ENCODE data around the gene PI4KA. TPM values are rescaled to one million over a fixed set of nuclear protein-coding genes. Genes with fewer than 3 reads are reported as not detected.

Gene PI4KA
- total and polyA plus RNA-seq, 10 donors: 29.8 to 143 (median 108) TPM

DNA sequence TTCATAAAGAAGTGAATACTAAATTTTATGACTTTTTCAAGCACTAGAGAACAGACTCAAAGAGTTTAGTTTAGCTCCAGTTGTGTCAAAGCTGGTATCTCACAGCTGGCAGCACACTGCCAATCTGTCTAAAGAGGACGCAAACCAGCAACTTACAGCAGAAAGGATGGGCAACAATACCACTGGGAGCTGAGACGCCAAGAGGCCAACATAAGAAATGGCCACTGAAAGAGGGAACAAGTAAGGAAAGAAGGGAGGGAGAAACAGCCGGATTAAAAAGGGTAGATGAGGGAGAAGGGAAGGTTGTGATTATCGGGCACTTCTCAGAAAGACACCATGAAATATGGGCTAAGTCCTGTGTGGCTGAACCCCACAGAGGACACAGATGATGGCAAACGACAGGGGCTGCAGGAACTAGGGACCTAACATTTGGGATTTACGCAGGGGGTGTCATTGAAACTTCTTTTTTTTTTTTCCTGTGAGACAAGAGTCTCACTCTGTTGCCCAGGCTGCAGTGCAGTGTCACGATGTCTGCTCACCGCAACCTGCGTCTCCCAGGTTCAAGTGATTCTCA is 43.0 kb downstream of the PI4KA start:
- Histone ChIP-seq H3K36me3 (peaks cover 3 to 100% (median 81%) of the 10 kb centered on the region in 6 donors), H3K27me3 (replicated peaks in 1 of 7) (no peaks in the 10 kb centered on the region), H3K4me3 (no peak overlapping the region), H3K27ac (no peak overlapping the region), H3K4me1 (peaks cover 0 to 5% (median 0%) of the 10 kb centered on the region in 6 donors), H3K9me3 (no peaks in the 10 kb centered on the region)
- 95 to 97% (median 96%) methylated on average over 9 of the region's 9 CpGs for WGBS, 5 donors
- DNase-seq: no peak
- no peak for TF ChIP-seq POLR2AphosphoS5 (IDR thresholded peaks at IDR 0.05)
- TF ChIP-seq POLR2A (IDR thresholded peaks at IDR 0.05): no peak
- TF ChIP-seq, protein P1, sequence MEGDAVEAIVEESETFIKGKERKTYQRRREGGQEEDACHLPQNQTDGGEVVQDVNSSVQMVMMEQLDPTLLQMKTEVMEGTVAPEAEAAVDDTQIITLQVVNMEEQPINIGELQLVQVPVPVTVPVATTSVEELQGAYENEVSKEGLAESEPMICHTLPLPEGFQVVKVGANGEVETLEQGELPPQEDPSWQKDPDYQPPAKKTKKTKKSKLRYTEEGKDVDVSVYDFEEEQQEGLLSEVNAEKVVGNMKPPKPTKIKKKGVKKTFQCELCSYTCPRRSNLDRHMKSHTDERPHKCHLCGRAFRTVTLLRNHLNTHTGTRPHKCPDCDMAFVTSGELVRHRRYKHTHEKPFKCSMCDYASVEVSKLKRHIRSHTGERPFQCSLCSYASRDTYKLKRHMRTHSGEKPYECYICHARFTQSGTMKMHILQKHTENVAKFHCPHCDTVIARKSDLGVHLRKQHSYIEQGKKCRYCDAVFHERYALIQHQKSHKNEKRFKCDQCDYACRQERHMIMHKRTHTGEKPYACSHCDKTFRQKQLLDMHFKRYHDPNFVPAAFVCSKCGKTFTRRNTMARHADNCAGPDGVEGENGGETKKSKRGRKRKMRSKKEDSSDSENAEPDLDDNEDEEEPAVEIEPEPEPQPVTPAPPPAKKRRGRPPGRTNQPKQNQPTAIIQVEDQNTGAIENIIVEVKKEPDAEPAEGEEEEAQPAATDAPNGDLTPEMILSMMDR (IDR thresholded peaks at IDR 0.05 in 8 of 11, conservative IDR thresholded peaks at IDR 0.05 in 3 of 11): no peak
- intact Hi-C loops (cut with DNase I; ENCODE audit: low total_unique reads): no loop called here

DNA sequence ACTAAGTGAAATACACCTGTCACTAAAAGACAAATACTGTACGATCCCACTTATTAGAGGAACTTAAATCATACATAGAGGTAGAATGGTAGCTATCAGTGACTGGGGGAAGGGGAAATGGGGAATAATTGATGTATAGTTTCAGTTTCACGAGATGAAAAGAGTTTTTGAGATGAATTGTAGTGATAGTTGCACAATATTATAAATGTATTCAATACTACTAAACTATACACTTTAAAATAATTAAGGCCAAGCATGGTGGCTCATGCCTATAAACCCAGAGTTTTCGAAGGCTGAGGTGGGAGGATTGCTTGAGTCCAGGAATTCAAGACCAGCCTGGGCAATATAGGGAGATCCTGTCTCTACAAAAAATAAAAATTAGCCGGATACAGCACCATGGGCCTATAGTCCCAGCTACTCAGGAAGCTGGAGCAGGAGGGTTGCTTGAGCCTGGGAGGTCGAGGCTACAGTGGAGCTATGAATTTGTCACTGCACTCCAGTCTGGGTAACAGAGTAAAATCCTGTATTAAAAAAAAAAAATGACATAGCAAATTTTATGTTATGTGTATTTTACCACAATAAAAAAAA is 44.3 kb downstream of the PI4KA start:
- H3K4me1 ChIP-seq: peaks cover 0 to 11% (median 0%) of the 10 kb centered on the region in 6 donors
- no peak overlapping the region for H3K4me3 ChIP-seq
- H3K27me3 ChIP-seq (replicated peaks in 1 of 7): no peaks in the 10 kb centered on the region
- intact Hi-C loops (cut with DNase I; ENCODE audit: low total_unique reads): no loop called here
- 82 to 90% (median 89%) methylated on average over 5 of the region's 5 CpGs for WGBS, 5 donors
- peaks cover 5 to 100% (median 76%) of the 10 kb centered on the region in 6 donors for H3K36me3 ChIP-seq
- H3K9me3 ChIP-seq: no peaks in the 10 kb centered on the region
- no peak for DNase-seq
- TF ChIP-seq POLR2AphosphoS5 (IDR thresholded peaks at IDR 0.05) (no peak), POLR2A (IDR thresholded peaks at IDR 0.05) (no peak)
- TF ChIP-seq, protein P1 (IDR thresholded peaks at IDR 0.05 in 8 of 11, conservative IDR thresholded peaks at IDR 0.05 in 3 of 11): no peak
- no peak overlapping the region for H3K27ac ChIP-seq

DNA sequence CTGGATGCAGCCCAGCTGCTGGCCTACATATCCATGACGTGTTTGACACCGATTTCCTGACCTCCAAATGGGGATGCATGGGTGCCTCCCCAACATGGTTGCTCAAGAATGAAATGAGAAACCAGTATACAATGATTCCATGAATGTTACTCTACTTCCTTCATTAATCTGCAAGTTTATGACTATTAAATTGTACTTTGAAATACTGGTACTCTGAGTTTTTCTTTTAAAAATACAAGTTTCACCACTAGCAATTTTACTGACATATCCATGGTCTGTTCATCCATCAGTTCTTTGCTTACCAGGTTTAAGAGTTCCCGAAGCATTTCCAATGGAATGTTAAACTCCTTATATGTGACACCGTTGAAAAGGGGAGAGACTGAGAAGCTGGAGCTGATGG is 45.6 kb downstream of the PI4KA start:
- no peak for DNase-seq
- H3K4me1 ChIP-seq: peaks cover 0 to 14% (median 0%) of the 10 kb centered on the region in 6 donors
- peaks cover 3 to 100% (median 72%) of the 10 kb centered on the region in 6 donors for H3K36me3 ChIP-seq
- intact Hi-C loops (cut with DNase I; ENCODE audit: low total_unique reads): no loop called here
- no peak overlapping the region for H3K27ac ChIP-seq
- H3K9me3 ChIP-seq: no peaks in the 10 kb centered on the region
- H3K4me3 ChIP-seq: no peak overlapping the region
- no peaks in the 10 kb centered on the region for H3K27me3 ChIP-seq (replicated peaks in 1 of 7)
- TF ChIP-seq POLR2A (IDR thresholded peaks at IDR 0.05) (no peak), POLR2AphosphoS5 (IDR thresholded peaks at IDR 0.05) (no peak)
- TF ChIP-seq, protein P1 (IDR thresholded peaks at IDR 0.05 in 8 of 11, conservative IDR thresholded peaks at IDR 0.05 in 3 of 11): no peak
- WGBS, 5 donors: 89 to 95% (median 92%) methylated on average over 4 of the region's 4 CpGs

DNA sequence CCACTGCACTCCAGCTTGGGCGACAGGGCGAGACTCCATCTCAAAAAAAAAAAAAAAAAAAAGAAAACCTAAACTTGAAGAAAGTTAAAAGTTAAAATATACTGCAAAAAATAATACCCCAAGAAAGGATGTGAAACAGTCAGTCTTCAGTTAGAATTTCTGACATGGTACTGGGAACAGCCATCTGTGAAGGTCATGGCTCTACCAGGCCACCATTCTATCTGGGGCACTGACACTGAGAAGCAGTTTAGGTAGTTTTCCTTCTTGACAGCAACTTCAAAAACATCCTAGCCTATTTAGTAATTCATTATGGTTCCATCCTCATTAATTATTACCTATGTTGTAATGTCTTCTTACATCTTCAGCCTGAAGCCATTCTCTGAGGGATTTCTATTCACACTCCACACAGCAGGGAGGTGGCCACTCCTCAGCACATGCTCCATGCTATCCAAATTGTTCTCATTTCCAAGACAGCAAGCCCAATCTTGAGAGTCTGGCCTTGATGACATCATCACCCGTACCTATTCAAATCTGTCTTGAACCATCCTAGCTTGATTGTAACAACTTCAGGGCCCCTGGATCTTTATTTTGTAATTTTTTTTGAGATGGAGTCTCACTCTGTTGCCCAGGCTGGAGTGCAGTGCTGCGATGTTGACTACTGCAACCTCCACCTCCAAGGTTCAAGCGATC is 46.5 kb downstream of the PI4KA start:
- no peak overlapping the region for H3K4me3 ChIP-seq
- H3K36me3 ChIP-seq: peaks cover 3 to 100% (median 70%) of the 10 kb centered on the region in 6 donors
- intact Hi-C loops (cut with DNase I; ENCODE audit: low total_unique reads): no loop called here
- TF ChIP-seq POLR2A (IDR thresholded peaks at IDR 0.05) (no peak), POLR2AphosphoS5 (IDR thresholded peaks at IDR 0.05) (no peak)
- TF ChIP-seq, protein P1 (IDR thresholded peaks at IDR 0.05 in 8 of 11, conservative IDR thresholded peaks at IDR 0.05 in 3 of 11): no peak
- H3K27ac ChIP-seq: no peak overlapping the region
- no peak for DNase-seq
- H3K4me1 ChIP-seq: peaks cover 0 to 14% (median 0%) of the 10 kb centered on the region in 6 donors
- H3K27me3 ChIP-seq (replicated peaks in 1 of 7): no peaks in the 10 kb centered on the region
- H3K9me3 ChIP-seq: no peaks in the 10 kb centered on the region
- 94 to 100% (median 97%) methylated on average over 5 of the region's 5 CpGs for WGBS, 5 donors

Data from spleen (tissue), 11 donors.